HK-2 (cell line): ENCODE data around the gene TNNI3.
"Not testable (repeated sequence)": the region's sequence is repeated elsewhere in the genome, so short reads cannot be mapped to it uniquely, and the experiment has no call there.

Experiments
- DNase-seq: peaks from one replicate; pipeline ENCODE4 v3.0.0-alpha.2; 2018; ENCODE audit not compliant: unreplicated experiment

The TNNI3 gene

DNA sequence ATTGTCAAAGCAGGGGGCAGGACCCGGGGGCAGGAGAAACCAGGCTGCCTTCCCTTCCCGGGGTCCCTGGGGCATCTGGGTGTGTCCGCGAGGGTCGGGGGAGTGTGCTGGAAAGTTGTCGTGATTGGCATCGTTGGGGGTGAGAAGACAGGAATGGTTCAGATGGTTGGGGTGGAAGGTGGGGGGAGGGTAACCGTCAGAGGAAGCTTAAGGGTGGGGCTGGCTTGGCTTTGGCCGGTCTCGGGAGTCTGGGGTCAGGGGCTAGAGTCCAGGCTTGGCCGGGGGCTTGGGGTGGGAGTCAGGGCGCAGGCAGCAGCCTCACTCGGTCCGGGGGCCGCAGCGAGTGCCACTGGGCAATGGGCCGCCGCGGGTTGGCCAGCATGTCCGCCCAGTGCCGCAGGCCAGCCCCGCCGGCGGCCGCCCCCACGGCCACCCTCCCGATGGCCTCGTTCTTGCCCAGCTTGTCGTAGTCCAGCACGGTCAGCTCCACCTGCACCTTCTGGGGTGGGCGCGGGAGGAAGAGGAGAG lies 15.7 kb upstream of the TNNI3 start:
- no peak for DNase-seq

- peak; percentile 64 for DNase-seq
These were observed 15.2 kb upstream of the TNNI3 start for GRCh38 chr19:55172741-55173140.

DNA sequence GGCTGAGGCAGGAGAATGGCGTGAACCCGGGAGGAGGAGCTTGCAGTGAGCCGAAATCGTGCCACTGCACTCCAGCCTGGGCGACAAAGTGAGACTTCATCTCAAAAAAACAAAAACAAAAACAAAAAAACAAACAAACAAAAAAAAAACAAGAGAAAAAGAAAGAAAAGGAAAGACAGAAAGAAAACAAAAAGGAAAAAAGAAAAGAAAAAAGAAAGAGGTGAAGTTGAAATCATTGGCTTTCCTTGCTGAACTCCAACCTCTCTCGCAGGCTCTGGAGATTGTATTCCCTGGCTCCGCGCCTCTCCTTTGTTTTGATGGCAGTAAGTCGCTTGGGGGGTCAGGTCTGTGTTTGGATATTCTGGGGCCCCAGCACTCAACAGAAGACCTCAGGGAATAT lies 14.8 kb upstream of the TNNI3 start:
- DNase-seq = not testable (repeated sequence)

DNA sequence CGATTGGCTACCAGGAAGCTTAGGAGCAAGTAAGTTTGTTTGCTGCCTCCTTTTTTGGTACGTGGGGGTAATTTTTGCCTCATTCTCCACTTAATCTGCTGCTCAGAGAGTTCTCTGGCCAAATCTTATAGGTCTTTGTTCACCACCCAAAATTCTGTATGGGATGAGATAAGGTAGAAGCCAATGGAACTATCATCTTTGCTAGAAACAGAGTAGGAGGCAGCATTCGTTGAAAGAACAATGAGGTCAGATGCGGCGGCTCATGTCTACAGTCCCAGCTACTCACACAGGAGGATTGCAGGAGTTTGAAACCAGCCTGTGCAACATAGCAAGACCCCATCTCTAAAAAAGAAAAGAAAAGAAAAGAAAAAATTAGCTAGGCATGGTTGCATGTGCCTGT lies 13.9 kb upstream of the TNNI3 start:
- DNase-seq = no peak

GRCh38 chr19:55169136-55169535 lies 11.6 kb upstream of the TNNI3 start:
- no peak for DNase-seq

- DNase-seq = peak; percentile 100
These were observed 9.2 kb upstream of the TNNI3 start, which contains the start of gene DNAAF3 for GRCh38 chr19:55166530-55167268. Gene DNAAF3 (minus strand): TSS chr19:55166613. CDS start chr19:55166413, 200 bp downstream.

DNA sequence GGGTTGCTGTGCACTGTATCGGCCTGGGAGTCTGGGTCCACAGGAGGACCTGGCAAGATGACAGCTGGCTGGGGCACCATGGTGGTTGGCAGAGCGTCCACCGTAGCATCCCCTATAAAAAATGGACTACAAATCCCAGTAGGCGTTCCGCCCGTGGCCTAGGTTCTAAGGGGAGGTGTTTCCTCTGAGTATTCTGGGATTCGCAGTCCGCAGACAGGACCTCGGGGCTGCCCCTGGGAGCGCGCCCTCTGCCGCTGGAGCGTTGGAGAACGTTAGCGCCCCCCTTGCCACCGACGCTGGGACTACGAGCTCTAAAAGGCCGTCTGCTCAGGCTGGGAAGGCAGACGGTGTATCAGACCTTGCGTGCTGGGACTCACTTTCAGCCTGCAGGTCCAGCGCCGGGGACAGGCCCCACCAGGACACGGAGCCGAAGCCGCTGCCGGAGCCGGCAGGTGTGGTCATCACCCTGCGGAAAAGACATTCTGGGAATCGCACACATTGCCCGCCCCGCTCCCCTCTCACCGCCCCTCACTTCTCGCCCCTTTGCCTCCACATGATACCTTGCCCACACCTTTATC lies 8.5 kb upstream of the TNNI3 start:
- DNase-seq = peak; percentile 85

- DNase-seq = no peak
These were observed 4.2 kb upstream of the TNNI3 start for GRCh38 chr19:55161571-55162322.

GRCh38 chr19:55160986-55161365 lies 3.4 kb upstream of the TNNI3 start:
- DNase-seq = no peak

DNA sequence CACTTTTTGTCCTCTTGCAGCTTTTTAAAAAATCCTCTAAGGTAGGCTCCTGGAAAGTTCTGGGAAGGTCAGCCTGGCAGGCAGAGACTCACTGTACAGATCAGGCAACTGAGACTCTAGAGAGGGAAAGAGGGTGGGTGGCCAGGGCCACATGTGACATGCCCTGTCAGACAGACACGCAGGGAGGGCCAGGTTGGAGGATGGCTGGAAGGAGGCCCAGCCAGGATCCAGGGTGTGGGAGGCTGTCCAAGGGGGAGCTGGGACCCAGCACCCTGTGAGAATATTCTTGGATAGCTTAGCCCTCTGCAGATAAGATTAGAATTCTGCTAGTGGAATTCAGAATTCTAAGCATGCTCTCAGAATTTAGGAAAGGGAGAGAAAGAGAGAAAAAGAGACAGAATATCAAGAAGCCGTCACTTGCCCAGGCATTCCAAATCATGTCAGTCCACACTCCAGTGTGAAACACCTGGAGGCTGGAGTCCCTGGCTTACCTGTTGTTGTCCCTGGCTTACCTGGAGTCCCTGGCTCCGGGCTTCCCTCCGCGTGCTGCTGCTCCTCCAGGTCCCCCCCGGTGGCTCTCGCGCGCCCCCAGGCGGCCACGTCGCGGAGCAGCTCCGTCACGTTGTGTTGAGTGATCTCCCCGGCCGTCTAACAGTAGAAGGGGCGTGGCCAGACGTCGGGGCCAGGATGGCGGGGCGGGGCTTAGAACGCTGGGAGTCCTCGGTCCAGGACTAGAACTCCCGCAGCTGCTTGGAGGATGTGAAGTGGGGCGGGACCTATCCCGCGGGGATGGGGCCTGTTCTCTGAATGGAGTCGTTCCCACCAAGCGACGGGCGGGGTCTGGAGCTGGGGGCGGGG lies 2.8 kb upstream of the TNNI3 start:
- peak; percentile 97 for DNase-seq

DNA sequence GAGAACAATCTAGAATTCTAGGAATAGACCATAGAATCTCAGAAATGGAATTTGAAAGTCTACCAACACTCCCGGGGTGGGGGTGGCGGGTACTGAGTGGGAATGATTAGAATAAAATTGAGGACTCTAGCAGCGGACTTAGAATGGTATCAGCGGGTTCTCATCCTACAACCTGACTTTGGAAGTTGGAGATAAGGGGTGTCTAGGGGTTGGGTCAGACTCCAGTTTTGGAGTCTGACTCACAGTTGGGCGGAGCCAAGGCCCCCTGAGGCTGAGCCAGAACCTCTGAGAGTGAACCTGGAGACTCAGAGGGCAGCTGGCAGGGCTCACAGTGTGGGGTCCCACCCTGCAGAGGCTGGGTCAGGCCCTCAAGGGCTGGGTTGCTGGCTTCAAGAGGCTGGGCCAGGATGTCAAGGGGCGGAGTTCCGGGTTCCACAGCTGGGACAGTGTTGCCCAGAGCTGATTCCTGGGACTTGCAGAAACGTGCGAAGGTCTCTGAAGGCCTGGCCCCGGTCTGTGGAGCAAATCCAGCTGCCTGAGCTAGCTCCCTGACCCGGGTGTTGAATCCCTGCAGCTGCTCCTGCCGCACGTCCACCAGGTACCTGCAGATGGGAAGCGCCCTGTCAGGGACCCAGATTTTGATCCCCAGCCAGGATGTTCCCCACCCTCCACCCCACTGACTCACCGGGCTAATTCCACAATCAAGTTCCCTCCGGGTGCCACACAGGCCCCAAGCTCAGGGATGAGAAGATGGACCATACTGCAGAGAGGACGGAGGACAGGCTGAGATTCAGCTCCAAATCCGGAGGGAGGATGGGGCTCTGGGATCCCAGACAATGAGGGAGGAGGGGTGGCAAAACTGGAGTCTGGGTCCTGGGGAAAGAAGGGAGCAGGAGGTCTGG lies 1.6 kb upstream of the TNNI3 start:
- no peak for DNase-seq

- no peak for DNase-seq
These were observed 891 bp upstream of the TNNI3 start for GRCh38 chr19:55158423-55158822.

- DNase-seq = peak; percentile 61
These were observed 1.1 kb downstream of the TNNI3 start for GRCh38 chr19:55156202-55157063.

- DNase-seq = not testable (repeated sequence)
These were observed 1.7 kb downstream of the TNNI3 start for GRCh38 chr19:55155784-55156183.

DNA sequence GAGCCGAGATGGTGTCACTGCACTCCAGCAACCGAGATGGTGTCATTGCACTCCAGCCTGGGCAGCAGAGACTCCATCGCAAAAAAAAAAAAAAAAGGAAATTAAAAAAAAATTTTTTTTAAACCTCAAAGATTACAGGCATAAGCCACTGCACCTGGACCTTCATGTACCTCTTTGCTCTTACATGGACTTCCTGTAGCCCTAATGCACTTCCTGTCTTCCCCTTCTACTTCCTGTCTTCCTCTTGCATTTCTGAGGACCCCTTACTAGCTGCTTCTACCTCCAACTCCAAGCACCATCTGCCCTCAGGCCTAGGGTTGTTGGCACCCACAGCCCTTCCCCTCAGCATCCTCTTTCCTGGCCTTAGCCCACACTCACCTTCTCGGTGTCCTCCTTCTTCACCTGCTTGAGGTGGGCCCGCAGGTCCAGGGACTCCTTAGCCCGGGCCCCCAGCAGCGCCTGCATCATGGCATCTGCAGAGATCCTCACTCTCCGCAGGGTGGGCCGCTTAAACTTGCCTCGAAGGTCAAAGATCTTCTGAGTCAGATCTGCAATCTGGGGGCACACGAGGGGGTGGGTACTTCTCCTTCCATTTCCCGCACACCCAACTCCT lies 3.8 kb downstream of the TNNI3 start:
- no peak for DNase-seq

GRCh38 chr19:55152017-55152416 lies 5.5 kb downstream of the TNNI3 start:
- DNase-seq = no peak

DNA sequence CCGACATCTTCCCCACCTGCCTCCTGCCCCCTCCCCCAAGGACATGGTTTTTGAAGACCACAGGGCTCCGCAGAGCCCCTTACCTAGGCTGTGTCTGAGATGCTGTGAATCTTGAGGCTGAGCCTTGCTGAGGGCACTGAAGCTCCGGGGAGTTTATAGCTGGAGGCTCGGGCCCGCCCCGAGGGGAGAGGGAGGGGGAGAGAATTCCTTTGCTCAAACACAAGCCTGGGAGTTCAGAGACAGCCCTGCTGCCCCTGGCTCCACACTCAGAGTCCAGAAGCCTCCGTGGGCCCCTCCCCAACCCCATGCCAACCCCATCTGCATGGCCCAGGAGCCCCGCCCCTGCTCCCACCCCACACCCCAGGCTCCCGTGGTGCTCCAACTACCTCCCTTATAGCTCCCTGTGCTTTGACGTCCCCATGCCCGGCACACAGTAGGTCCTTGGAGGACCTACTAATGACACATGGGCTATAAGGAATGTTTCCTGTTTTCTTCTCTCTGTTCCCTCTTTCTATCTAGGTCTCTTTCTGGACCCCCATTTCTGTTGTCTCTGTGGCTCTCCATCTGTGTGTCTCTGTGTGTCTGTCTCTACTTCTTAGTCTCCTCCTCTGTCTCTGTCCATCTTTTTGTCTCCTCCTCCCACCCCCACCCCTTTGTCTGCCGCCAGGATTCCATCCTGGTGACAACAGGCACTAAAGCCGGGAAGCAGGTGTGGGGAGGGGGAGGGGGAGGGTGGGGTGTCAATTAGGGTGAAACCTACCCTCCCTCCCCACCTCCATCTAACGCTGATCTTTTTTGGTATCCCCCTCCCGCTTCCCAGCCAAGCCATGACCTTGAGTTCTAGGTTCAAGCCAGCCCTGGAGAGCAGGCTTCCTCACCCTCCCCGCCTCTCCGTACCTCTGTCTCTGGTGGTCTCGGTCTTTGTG lies 8.2 kb downstream of the TNNI3 start, which contains the start of gene TNNT1:
Gene TNNT1 (minus strand): TSS at position 129 of the 926 bp plus-strand sequence. CDS start 2,049 bp downstream, outside the sequence.
- DNase-seq = no peak
